H1 (cell line): ENCODE results near the gene GRID2. TPM values are rescaled to one million over a fixed set of nuclear protein-coding genes. Genes with fewer than 3 reads are reported as not detected.

Source experiments
- CTCF ChIA-PET: fragments of 300-600 bp; sonication (Branson Sonifier 250); formaldehyde crosslinking; loops from one replicate; lab custom pipeline; 2021; ENCODE audit not compliant: partially characterized antibody; lab: Charles Lee
- POLR2A ChIA-PET: fragments of 300-600 bp; sonication (Branson Sonifier 250); formaldehyde crosslinking; loops from one replicate; lab custom pipeline; 2021; ENCODE audit warnings: inconsistent platforms; ENCODE audit not compliant: partially characterized antibody; lab: Charles Lee
- DNase-seq, 2 experiments: peaks; one replicate each; pipeline versions ENCODE4 v3.0.0 to v3.0.0-alpha.2; 2010 to 2022; ENCODE audit warnings: low spot score in 2 of 2, low read depth in 1 of 2, mixed read lengths in 1 of 2
- FAIRE-seq: peaks from 2 replicates; lab custom pipeline; 2011; peaks lifted over from hg19 to GRCh38; lab: Jason Lieb, UNC
- H2AFZ ChIP-seq: 2 replicates; pipeline ENCODE4 v1.8.1; 2012; ENCODE audit warnings: low read length, inconsistent platforms
- H2AK5ac ChIP-seq: 2 replicates; pipeline ENCODE4 v1.6.1; 2013; ENCODE audit warnings: low read depth, low read length
- H2BK120ac ChIP-seq: replicated peaks from 2 replicates; pipeline ENCODE3; 2013; ENCODE audit warnings: low read depth, low read length, inconsistent platforms
- H2BK12ac ChIP-seq: 2 replicates; pipeline ENCODE4 v1.6.1; 2013; ENCODE audit warnings: low read depth, low read length
- H2BK15ac ChIP-seq: 2 replicates; pipeline ENCODE4 v1.6.1; 2013; ENCODE audit warnings: low read length
- H2BK20ac ChIP-seq: 2 replicates; pipeline ENCODE4 v1.6.1; 2013; ENCODE audit warnings: low read length
- H2BK5ac ChIP-seq: 2 replicates; pipeline ENCODE4 v1.6.1; 2013; ENCODE audit warnings: low read depth, low read length
- H3K14ac ChIP-seq: 2 replicates; pipeline ENCODE4 v1.6.1; 2013; ENCODE audit warnings: inconsistent platforms; ENCODE audit not compliant: insufficient read length
- H3K18ac ChIP-seq: 2 replicates; pipeline ENCODE4 v1.6.1; 2013; ENCODE audit warnings: low read length; ENCODE audit errors: extremely low read depth
- H3K23ac ChIP-seq: 2 replicates; pipeline ENCODE4 v1.6.1; 2013; ENCODE audit warnings: inconsistent platforms; ENCODE audit not compliant: insufficient read length
- H3K23me2 ChIP-seq: 2 replicates; pipeline ENCODE4 v1.6.1; 2013; ENCODE audit warnings: low read depth, low read length
- H3K27ac ChIP-seq: 2 replicates; pipeline ENCODE4 v1.6.1; 2011; ENCODE audit warnings: low read depth, low read length, inconsistent platforms
- H3K27me3 ChIP-seq, 4 experiments: replicated peaks in 1 of 4; 1 replicate in 1 of 4; 2 replicates in 3 of 4; pipeline versions ENCODE4 v1.6.1 to v1.8.1; 2011 to 2013; ENCODE audit warnings: low read length in 3 of 4, mild to moderate bottlenecking in 3 of 4, inconsistent platforms in 2 of 4, mixed read lengths in 2 of 4, moderate library complexity in 1 of 4; ENCODE audit not compliant: control insufficient read depth in 3 of 4, insufficient read depth in 3 of 4; ENCODE audit errors: extremely low read depth in 1 of 4
- H3K36me3 ChIP-seq, 4 experiments: 2 replicates each; pipeline versions ENCODE4 v1.6.1 to v1.8.1; 2011 to 2013; ENCODE audit warnings: mild to moderate bottlenecking in 4 of 4, low read length in 3 of 4, moderate library complexity in 2 of 4, control low read depth in 1 of 4, inconsistent platforms in 1 of 4; ENCODE audit not compliant: insufficient read depth in 4 of 4, control insufficient read depth in 2 of 4
- H3K4ac ChIP-seq: replicated peaks from 2 replicates; pipeline ENCODE3; 2013; ENCODE audit warnings: low read length, low read depth, mixed read lengths, inconsistent platforms; ENCODE audit not compliant: insufficient read length
- H3K4me1 ChIP-seq, 4 experiments: replicated peaks in 1 of 4; 1 replicate in 1 of 4; 2 replicates in 3 of 4; pipeline versions ENCODE4 v1.6.1 to v1.8.1; 2011 to 2013; ENCODE audit warnings: low read length in 3 of 4, inconsistent platforms in 2 of 4, mixed read lengths in 1 of 4; ENCODE audit not compliant: insufficient read depth in 4 of 4, control insufficient read depth in 3 of 4
- H3K4me2 ChIP-seq, 2 experiments: 2 replicates each; pipeline versions ENCODE4 v1.6.1 to v1.8.1; 2011 to 2013; ENCODE audit warnings: low read depth in 2 of 2, low read length in 2 of 2, control low read depth in 1 of 2, inconsistent platforms in 1 of 2, mild to moderate bottlenecking in 1 of 2; ENCODE audit not compliant: insufficient read depth in 1 of 2
- H3K4me3 ChIP-seq, 4 experiments: fragments of 200-600, 300-600 bp in 1 of 4; sonication (generic), shearing (Covaris generic), sonication (Bioruptor Twin) in 1 of 4; 2 replicates each; pipeline versions ENCODE4 v1.5.1 to v1.8.1; 2011 to 2016; ENCODE audit warnings: low read length in 4 of 4, low read depth in 3 of 4, control low read depth in 2 of 4, inconsistent platforms in 2 of 4, mild to moderate bottlenecking in 2 of 4, mixed read lengths in 1 of 4, moderate library complexity in 1 of 4; ENCODE audit not compliant: insufficient read depth in 2 of 4; ENCODE audit errors: extremely low read depth in 1 of 4
- H3K56ac ChIP-seq: replicated peaks from 2 replicates; pipeline ENCODE3; 2013; ENCODE audit warnings: low read depth, mild to moderate bottlenecking, mixed read lengths, low read length, inconsistent platforms; ENCODE audit not compliant: insufficient read length
- H3K79me1 ChIP-seq: 2 replicates; pipeline ENCODE4 v1.6.1; 2013; ENCODE audit warnings: low read depth, low read length, control low read depth
- H3K79me2 ChIP-seq, 2 experiments: 2 replicates each; pipeline versions ENCODE4 v1.6.1 to v1.8.1; 2012 to 2013; ENCODE audit warnings: low read length in 2 of 2, mild to moderate bottlenecking in 2 of 2, inconsistent platforms in 1 of 2; ENCODE audit not compliant: insufficient read depth in 2 of 2, control insufficient read depth in 1 of 2
- H3K9ac ChIP-seq, 4 experiments: replicated peaks in 1 of 4; 1 replicate in 1 of 4; 2 replicates in 3 of 4; pipeline versions ENCODE4 v1.6.1 to v1.8.1; 2011 to 2013; ENCODE audit warnings: low read depth in 3 of 4, low read length in 3 of 4, control low read depth in 2 of 4, mild to moderate bottlenecking in 2 of 4, moderate library complexity in 2 of 4, inconsistent platforms in 1 of 4; ENCODE audit errors: extremely low read depth in 1 of 4
- H3K9me3 ChIP-seq, 2 experiments: 2 replicates each; pipeline versions ENCODE4 v1.6.1 to v1.8.1; 2012 to 2013; ENCODE audit warnings: mild to moderate bottlenecking in 2 of 2, moderate library complexity in 2 of 2, control low read depth in 1 of 2, inconsistent platforms in 1 of 2, low read depth in 1 of 2, low read length in 1 of 2, mixed read lengths in 1 of 2; ENCODE audit not compliant: insufficient read depth in 2 of 2
- H4K20me1 ChIP-seq, 2 experiments: replicated peaks in 1 of 2; 2 replicates each; pipeline versions ENCODE3 to v1.8.1; 2011 to 2013; ENCODE audit warnings: inconsistent platforms in 2 of 2, low read length in 2 of 2, mild to moderate bottlenecking in 1 of 2; ENCODE audit not compliant: insufficient read depth in 2 of 2, control insufficient read depth in 1 of 2
- H4K5ac ChIP-seq: 2 replicates; pipeline ENCODE4 v1.6.1; 2013; ENCODE audit warnings: low read length, low read depth, mixed read lengths, inconsistent platforms; ENCODE audit not compliant: insufficient read length
- H4K8ac ChIP-seq: 2 replicates; pipeline ENCODE4 v1.8.0; 2013; ENCODE audit warnings: mild to moderate bottlenecking, moderate library complexity, low read length, inconsistent platforms; ENCODE audit not compliant: insufficient read depth; ENCODE audit errors: extremely low read depth
- H4K91ac ChIP-seq: replicated peaks from 2 replicates; pipeline ENCODE3; 2013; ENCODE audit warnings: low read length, mixed read lengths, inconsistent platforms; ENCODE audit not compliant: insufficient read length
- ATF3 ChIP-seq: IDR thresholded peaks from 2 replicates; pipeline ENCODE4 v1.6.1; 2011; ENCODE audit warnings: low read depth, mild to moderate bottlenecking, low read length; ENCODE audit not compliant: insufficient read depth
- BCL11A ChIP-seq, 2 experiments: IDR thresholded peaks; one replicate each; pipeline ENCODE4 v1.6.1; 2011; ENCODE audit warnings: low read depth in 2 of 2, low read length in 2 of 2, mild to moderate bottlenecking in 2 of 2
- GTF2F1 ChIP-seq: IDR thresholded peaks from 2 replicates; pipeline ENCODE4 v1.6.1; 2012; ENCODE audit warnings: low read depth, low read length, improper control_type of control experiment, borderline replicate concordance
- KDM5A ChIP-seq: fragments of 200-600 bp; IDR thresholded peaks from 2 replicates; pipeline ENCODE4 v1.7.1; 2012; ENCODE audit warnings: mild to moderate bottlenecking, low read length, inconsistent platforms, mixed read lengths
- NANOG ChIP-seq: IDR thresholded peaks from 2 replicates; pipeline ENCODE4 v1.6.1; 2011; ENCODE audit warnings: low read length, low read depth, mild to moderate bottlenecking, inconsistent platforms; ENCODE audit not compliant: insufficient read depth, poor library complexity, severe bottlenecking
- PHF8 ChIP-seq: fragments of 200-600 bp; sonication (generic); conservative IDR thresholded peaks from 2 replicates; pipeline ENCODE4 v1.7.1; 2012; ENCODE audit warnings: low read depth, mild to moderate bottlenecking, inconsistent platforms, low read length, moderate library complexity
- POLR2A ChIP-seq, 2 experiments: IDR thresholded peaks; 1 replicate in 1 of 2; 2 replicates in 1 of 2; pipeline ENCODE4 v1.6.1; 2011; ENCODE audit warnings: low read depth in 2 of 2, low read length in 2 of 2, mild to moderate bottlenecking in 2 of 2; ENCODE audit errors: control extremely low read depth in 1 of 2
- POU5F1 ChIP-seq: IDR thresholded peaks from 2 replicates; pipeline ENCODE4 v1.6.1; 2011; ENCODE audit warnings: low read depth, mild to moderate bottlenecking, low read length, moderate library complexity
- RNF2 ChIP-seq: fragments of 200-900, 300-1000 bp; sonication (generic); IDR thresholded peaks from 2 replicates; pipeline ENCODE4 v1.7.1; 2016; ENCODE audit warnings: borderline replicate concordance, low read depth, mild to moderate bottlenecking, antibody characterized with exemption, low read length; ENCODE audit not compliant: poor library complexity, severe bottlenecking; ENCODE audit errors: missing control alignments
- RXRA ChIP-seq: IDR thresholded peaks from 2 replicates; pipeline ENCODE4 v1.6.1; 2011; ENCODE audit warnings: low read depth, mild to moderate bottlenecking, low read length, moderate library complexity; ENCODE audit not compliant: insufficient read depth
- TAF7 ChIP-seq: optimal IDR thresholded peaks from 2 replicates; pipeline ENCODE3; 2011; ENCODE audit warnings: low read depth, mild to moderate bottlenecking, inconsistent platforms, low read length, moderate library complexity, borderline replicate concordance
- TEAD4 ChIP-seq: IDR thresholded peaks from 2 replicates; pipeline ENCODE4 v1.6.1; 2012; ENCODE audit warnings: low read depth, low read length, inconsistent platforms, mixed read lengths
- YY1 ChIP-seq: IDR thresholded peaks from 2 replicates; pipeline ENCODE4 v1.6.1; 2011; ENCODE audit warnings: low read depth, mild to moderate bottlenecking, low read length
- WGBS, 2 experiments: shearing (Covaris generic) in 1 of 2; methylation state at CpG; one replicate each; pipeline versions ENCODE4 v1.1.6 to v1.1.7; 2013 to 2015; ENCODE audit warnings: low lambda C conversion rate in 2 of 2, mixed read lengths in 2 of 2, inconsistent platforms in 1 of 2, low coverage in 1 of 2, missing lambda C conversion rate in 1 of 2; ENCODE audit not compliant: insufficient replicate concordance in 2 of 2, insufficient coverage in 1 of 2, insufficient read length in 1 of 2; ENCODE audit errors: extremely low coverage in 1 of 2, missing lambda C conversion rate in 1 of 2; 5-methylcytosine and 5-hydroxymethylcytosine counted together
- polyA plus RNA-seq, 7 experiments: library from polyadenylated mRNA; depleted of rRNA in 3 of 7; stranded (reverse) in 5 of 7; unstranded in 2 of 7; fragments of >200 nt in 5 of 7; fragments of 200-250 nt in 2 of 7; gene quantifications; 1 replicate in 5 of 7; 2 replicates in 1 of 7; 4 replicates in 1 of 7; pipeline versions ENCODE4 v1.2.1 to v1.2.3, GENCODE V29; 2011 to 2013; ENCODE audit warnings: missing spikeins in 2 of 7, mixed read lengths in 2 of 7
- total RNA-seq: library from RNA; stranded (reverse); fragmentation: NEBNext Ultra II Directional; extraction: Animal tissue kit (Norgen Biotek cat#: 25700); gene quantifications from 2 replicates; pipeline ENCODE4 v1.2.1, GENCODE V29; 2021
- TF ChIP-seq, protein P1 (sequence below): IDR thresholded peaks from 2 replicates; pipeline ENCODE4 v1.6.1; 2012; ENCODE audit warnings: inconsistent platforms

Gene GRID2
- total and polyA plus RNA-seq, 2 of the 8 experiments (the other 6 are each of a cell fraction or from before 2014, with no cell fraction given): 31.1 to 81.9 TPM

DNA sequence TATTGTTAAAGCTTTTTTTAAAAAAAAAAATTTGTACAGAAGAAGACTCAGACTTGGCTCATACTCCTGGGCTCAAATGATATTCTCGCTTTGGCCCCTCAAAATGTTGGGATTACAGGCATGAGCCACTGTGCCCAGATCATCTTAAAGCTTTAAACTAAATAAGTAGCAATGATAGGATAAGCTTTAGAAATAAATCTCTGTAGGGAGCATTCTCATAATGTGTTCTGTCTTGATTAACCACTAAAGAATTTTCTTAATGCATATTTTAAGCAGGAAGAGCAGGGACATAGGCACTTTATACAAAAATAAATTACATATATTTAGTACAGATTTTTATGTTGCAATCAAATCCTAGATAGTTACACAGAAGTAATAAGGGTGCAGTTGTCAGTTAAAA, 667.2 kb downstream of the GRID2 start:
- FAIRE-seq (no peak), DNase-seq (no peak)
- Histone ChIP-seq H4K8ac (no peak overlapping the region), H3K56ac (no peak overlapping the region), H2BK12ac (no peak overlapping the region), H3K79me1 (no peaks in the 10 kb centered on the region), H4K5ac (no peak overlapping the region), H3K9ac (no peak overlapping the region), H3K23me2 (no peaks in the 10 kb centered on the region), H4K91ac (no peak overlapping the region), H3K4me1 (no peaks in the 10 kb centered on the region), H3K14ac (no peak overlapping the region), H3K23ac (no peak overlapping the region), H2BK5ac (no peak overlapping the region), H2BK120ac (no peak overlapping the region), H2BK20ac (no peak overlapping the region), H3K4ac (no peak overlapping the region), H2AK5ac (no peak overlapping the region), H2AFZ (no peak overlapping the region), H2BK15ac (no peak overlapping the region), H3K18ac (no peak overlapping the region), H3K27me3 (no peaks in the 10 kb centered on the region), H3K9me3 (no peaks in the 10 kb centered on the region), H3K79me2 (no peaks in the 10 kb centered on the region; a peak in 1 of 4 replicates), H3K4me2 (no peak overlapping the region), H3K27ac (no peak overlapping the region), H3K36me3 (no peaks in the 10 kb centered on the region), H3K4me3 (no peak overlapping the region), H4K20me1 (no peaks in the 10 kb centered on the region)
- POLR2A ChIA-PET: no interaction called here
- WGBS, 2 experiments: 94% methylated on average over 1 of the region's 1 CpG; no CpG with 5 or more reads in 1 of the 2 experiments
- CTCF ChIA-PET: interaction anchor here (0.6 kb wide), 1 partner anchor 112 kb away, joined by 3 read pairs; no protein-coding TSS in a partner anchor
- no peak for TF ChIP-seq YY1
- TF ChIP-seq NANOG: no peak
- TF ChIP-seq KDM5A: no peak
- TF ChIP-seq GTF2F1: no peak
- no peak for TF ChIP-seq TAF7
- no peak for TF ChIP-seq POLR2A (IDR thresholded peaks at IDR 0.05; ENCODE audit: control extremely low read depth in 1 of 2, low read depth in 2 of 2, low read length in 2 of 2)
- no peak for TF ChIP-seq POU5F1
- TF ChIP-seq, protein P1, sequence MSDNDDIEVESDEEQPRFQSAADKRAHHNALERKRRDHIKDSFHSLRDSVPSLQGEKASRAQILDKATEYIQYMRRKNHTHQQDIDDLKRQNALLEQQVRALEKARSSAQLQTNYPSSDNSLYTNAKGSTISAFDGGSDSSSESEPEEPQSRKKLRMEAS: no peak
- no peak for TF ChIP-seq TEAD4
- TF ChIP-seq ATF3: no peak
- TF ChIP-seq PHF8: no peak
- no peak for TF ChIP-seq BCL11A (IDR thresholded peaks at IDR 0.05; ENCODE audit: low read depth in 2 of 2, low read length in 2 of 2)
- TF ChIP-seq RXRA: no peak
- TF ChIP-seq RNF2: no peak
